KOPT-K1 (cell line): ENCODE measurements around the gene WEE1.
"Not testable (repeated sequence)": the region's sequence is repeated elsewhere in the genome, so short reads cannot be mapped to it uniquely, and the experiment has no call there.

Experiments
- H3K27ac ChIP-seq: fragments of 200-600 bp; sonication (generic); 2 replicates; pipeline ENCODE4 v1.5.1; 2016; ENCODE audit warnings: antibody characterized with exemption, mild to moderate bottlenecking, low read depth, low read length; ENCODE audit not compliant: poor library complexity, severe bottlenecking
- H3K36me3 ChIP-seq: fragments of 200-600 bp; sonication (generic); 2 replicates; pipeline ENCODE4 v1.5.1; 2017; ENCODE audit warnings: antibody characterized with exemption, mild to moderate bottlenecking, low read length, moderate library complexity; ENCODE audit not compliant: insufficient read depth
- H3K9me3 ChIP-seq: fragments of 200-600 bp; sonication (generic); 2 replicates; pipeline ENCODE4 v1.5.1; 2017; ENCODE audit warnings: antibody characterized with exemption, low read length, mild to moderate bottlenecking; ENCODE audit not compliant: insufficient read depth, poor library complexity, severe bottlenecking

Gene WEE1

GRCh38 chr11:9617940-9618339 lies 44.5 kb downstream of the WEE1 start:
- H3K9me3 ChIP-seq, result no peaks in the 10 kb centered on the region
- no peaks in the 10 kb centered on the region for H3K36me3 ChIP-seq
- no peak overlapping the region for H3K27ac ChIP-seq

GRCh38 chr11:9619004-9619403 lies 45.5 kb downstream of the WEE1 start:
- Histone ChIP-seq H3K36me3 (no peaks in the 10 kb centered on the region), H3K27ac (no peak overlapping the region), H3K9me3 (no peaks in the 10 kb centered on the region)

DNA sequence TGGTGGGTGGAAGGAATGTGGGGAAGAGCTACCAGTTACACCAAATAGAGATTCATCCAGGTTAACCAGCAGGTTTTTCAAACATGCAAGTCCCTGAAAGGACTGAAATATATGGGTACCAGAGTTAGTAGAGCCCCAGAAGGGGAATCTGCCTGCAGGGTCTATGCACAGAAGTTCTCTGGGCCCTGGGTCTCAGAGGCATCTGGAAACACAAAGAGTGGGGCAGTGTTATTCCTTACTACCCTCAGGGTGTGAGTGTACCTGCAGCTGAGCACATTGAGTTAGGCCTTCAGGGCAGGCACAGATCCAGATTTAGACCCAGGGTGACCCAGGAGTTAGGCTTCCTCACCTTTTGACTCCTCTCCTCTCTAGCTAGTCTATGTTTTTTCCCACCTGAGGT lies 46.5 kb downstream of the WEE1 start:
- H3K36me3 ChIP-seq, result no peaks in the 10 kb centered on the region
- no peaks in the 10 kb centered on the region for H3K9me3 ChIP-seq
- H3K27ac ChIP-seq, result no peak overlapping the region

- H3K36me3 ChIP-seq, H3K27ac ChIP-seq, H3K9me3 ChIP-seq: not testable (repeated sequence)
Observed at GRCh38 chr11:9622353-9622752, 48.9 kb downstream of the WEE1 start.

GRCh38 chr11:9623053-9623452 lies 49.6 kb downstream of the WEE1 start:
- H3K36me3 ChIP-seq, H3K9me3 ChIP-seq, H3K27ac ChIP-seq: not testable (repeated sequence)

- Histone ChIP-seq H3K9me3 (no peaks in the 10 kb centered on the region), H3K27ac (no peak overlapping the region), H3K36me3 (no peaks in the 10 kb centered on the region)
Observed at GRCh38 chr11:9624448-9624847, 51.0 kb downstream of the WEE1 start.

DNA sequence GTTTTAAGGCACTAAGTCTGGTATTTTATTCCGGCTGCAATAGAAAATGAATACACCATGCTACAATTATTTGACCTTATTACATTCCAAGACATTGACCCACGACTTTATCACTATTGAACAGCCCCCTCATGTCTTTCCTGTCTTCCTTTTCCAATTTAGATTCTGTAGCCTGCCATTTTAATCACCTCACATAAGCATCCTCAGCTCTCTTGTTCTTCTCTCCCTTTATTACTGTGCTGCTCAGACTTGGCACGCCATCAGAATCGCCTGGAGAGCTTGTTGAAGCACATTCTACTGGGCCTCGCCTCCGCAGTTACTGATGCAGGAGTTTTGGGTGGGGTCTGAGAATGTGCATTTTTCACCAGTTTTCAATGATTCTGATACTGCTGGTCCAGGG lies 51.7 kb downstream of the WEE1 start:
- H3K9me3 ChIP-seq, result no peaks in the 10 kb centered on the region
- H3K36me3 ChIP-seq, result no peaks in the 10 kb centered on the region
- H3K27ac ChIP-seq, result no peak overlapping the region

DNA sequence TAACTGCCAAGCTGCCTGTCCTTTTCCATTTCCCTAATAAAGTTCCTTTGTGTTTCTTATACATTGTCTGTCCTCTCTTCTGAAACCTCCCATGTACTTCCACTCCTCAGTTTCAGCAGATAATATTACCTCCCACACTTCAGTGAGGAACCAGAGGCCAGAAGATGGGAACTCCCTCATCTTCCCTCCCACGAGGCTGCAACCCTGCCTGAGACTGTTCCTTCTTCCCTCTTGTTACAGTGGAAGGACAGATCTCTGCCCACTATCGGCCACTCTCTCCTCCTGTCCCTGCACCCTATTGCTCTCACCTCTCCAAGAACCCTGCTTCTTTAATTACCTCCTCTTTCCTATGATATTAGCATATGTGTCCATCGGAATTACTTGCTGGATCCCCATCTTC lies 52.3 kb downstream of the WEE1 start:
- no peak overlapping the region for H3K27ac ChIP-seq
- no peaks in the 10 kb centered on the region for H3K9me3 ChIP-seq
- no peaks in the 10 kb centered on the region for H3K36me3 ChIP-seq

DNA sequence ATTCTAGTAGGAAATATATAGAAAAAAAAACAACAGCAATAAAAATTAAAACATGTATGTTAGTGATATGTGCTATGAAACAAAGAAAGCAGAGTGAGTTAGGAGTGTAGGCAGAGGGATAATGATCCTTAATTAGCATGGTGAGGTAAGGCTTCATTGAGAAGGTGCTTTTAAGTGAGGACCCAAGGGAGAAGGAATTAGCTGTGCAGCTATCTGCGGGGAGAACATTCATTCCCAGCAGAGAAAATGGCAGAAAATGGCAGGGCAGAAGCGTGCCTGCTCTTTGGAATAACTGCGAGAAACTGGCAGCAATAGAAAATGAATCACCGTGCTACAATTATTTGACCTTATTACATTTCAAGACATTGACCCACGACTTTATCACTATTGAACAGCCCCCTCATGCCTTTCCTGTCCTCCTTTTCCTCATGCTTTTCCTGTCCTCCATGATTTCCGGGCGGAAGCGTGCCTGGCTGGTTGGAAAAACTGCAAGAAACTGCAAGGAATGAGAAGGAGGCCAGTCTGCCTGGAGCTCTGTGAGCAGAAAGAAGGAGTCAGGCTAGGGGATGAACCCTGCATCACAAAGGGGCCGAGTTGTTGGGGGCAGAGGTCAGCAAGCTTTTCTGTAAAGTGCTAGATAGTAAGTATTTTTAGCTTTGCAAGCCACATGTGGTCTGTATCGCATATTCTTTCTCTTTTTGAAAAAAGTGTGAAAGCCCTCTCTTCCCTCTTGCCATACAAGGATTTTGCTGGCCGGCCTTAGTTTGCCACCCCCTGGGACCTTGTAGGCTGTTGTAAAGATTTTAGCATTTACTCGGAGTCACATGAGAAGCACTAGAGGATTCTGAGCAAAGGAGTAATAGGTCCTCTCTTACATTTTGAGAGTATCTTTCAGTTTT lies 53.3 kb downstream of the WEE1 start:
- Histone ChIP-seq H3K9me3 (no peaks in the 10 kb centered on the region), H3K36me3 (no peaks in the 10 kb centered on the region), H3K27ac (no peak overlapping the region)

GRCh38 chr11:9629064-9629463 lies 55.6 kb downstream of the WEE1 start:
- H3K27ac ChIP-seq, result no peak overlapping the region
- H3K9me3 ChIP-seq, result peaks cover 10% of the 10 kb centered on the region
- H3K36me3 ChIP-seq, result no peaks in the 10 kb centered on the region

DNA sequence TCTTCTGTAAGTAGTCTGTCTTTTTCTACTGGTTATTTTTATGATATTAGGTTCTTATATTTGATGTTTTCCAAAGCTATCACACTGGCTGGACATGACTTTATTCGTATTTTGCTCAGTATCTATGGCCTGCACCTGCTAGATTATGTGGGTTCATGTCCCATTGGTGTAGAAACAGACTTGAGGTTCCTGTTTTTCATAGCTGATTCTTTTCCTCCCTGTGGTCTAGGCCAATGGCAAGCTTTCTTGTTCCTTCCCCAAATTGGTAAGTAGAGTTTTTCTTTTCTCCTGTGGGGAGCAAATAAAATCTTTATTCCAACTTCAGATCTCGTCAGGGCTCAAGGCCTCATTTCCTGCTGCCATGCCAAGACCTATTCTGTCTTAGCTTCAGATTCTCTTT lies 60.2 kb downstream of the WEE1 start:
- Histone ChIP-seq H3K27ac (no peak overlapping the region), H3K36me3 (no peaks in the 10 kb centered on the region), H3K9me3 (peaks cover 10% of the 10 kb centered on the region)

GRCh38 chr11:9636691-9637090 lies 63.2 kb downstream of the WEE1 start:
- H3K9me3 ChIP-seq, result peaks cover 10% of the 10 kb centered on the region
- no peak overlapping the region for H3K27ac ChIP-seq
- H3K36me3 ChIP-seq, result no peaks in the 10 kb centered on the region

- Histone ChIP-seq H3K27ac (peak overlapping the region; percentile 15), H3K9me3 (peaks cover under 1% of the 10 kb centered on the region), H3K36me3 (no peaks in the 10 kb centered on the region)
Observed at GRCh38 chr11:9639099-9639498, 65.6 kb downstream of the WEE1 start.
